ENCODE measurements around the gene TMBIM6. TPM values are rescaled to one million over a fixed set of nuclear protein-coding genes. Genes with fewer than 3 reads are reported as not detected.

The TMBIM6 gene
- polyA plus RNA-seq, 3 donors: 315 to 1,453 (median 1,396) TPM

DNA sequence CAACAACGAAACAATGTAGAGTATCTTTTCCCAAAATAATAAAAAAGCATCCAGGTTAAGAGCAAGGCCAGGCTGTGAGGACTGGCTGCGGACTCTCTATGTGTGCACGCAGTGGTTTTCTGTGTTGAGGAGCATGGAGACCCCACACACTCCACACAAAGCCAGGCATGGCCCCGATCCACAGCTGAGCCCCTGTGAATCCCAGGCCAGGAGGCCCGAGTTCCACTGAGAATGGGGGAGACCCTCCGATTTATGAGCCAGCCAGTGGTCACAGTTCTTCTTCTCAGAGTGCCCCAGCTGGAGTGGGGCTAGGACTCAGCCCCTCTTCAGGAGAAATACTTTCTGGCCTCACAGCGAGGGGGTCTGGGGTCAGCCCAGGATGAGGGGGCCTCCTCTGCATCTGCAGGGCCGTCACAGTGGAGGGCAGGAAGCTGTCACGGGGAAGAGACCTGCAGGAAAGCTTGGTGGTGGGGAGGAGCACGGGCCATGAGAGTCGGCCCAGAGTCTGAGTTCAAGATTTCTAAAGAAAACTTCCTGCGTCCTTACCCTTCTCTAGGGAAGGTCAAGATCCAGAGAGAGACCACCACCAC is 66.7 kb downstream of the TMBIM6 start:
- Histone ChIP-seq H2AFZ (ENCODE audit: insufficient read depth, low read depth, low read length, poor library complexity, severe bottlenecking) (no peak overlapping the region), H3K4me2 (replicated peaks; ENCODE audit: extremely low read depth, low read length, poor library complexity, severe bottlenecking) (no peak overlapping the region), H3K4me1 (ENCODE audit: control insufficient read depth in 1 of 2, insufficient read depth in 2 of 2, low read length in 2 of 2) (peaks cover 0 to 3% of the 10 kb centered on the region in 2 donors), H3K27ac (ENCODE audit: low read depth in 1 of 2, low read length in 2 of 2) (no peak overlapping the region), H3K79me2 (ENCODE audit: insufficient read depth, low read length) (peaks cover 29% of the 10 kb centered on the region), H3K9me3 (replicated peaks in 1 of 2; ENCODE audit: control insufficient read depth in 1 of 2, insufficient read depth in 1 of 2, low read length in 2 of 2) (no peaks in the 10 kb centered on the region), H3K27me3 (ENCODE audit: control insufficient read depth in 2 of 2, insufficient read depth in 2 of 2, low read length in 2 of 2) (no peaks in the 10 kb centered on the region), H4K20me1 (ENCODE audit: insufficient read depth, low read length) (peaks cover 100% of the 10 kb centered on the region), H3K9ac (ENCODE audit: insufficient read depth, low read length, poor library complexity, severe bottlenecking) (no peak overlapping the region), H3K4me3 (replicated peaks in 1 of 3; ENCODE audit: low read depth in 2 of 3, low read length in 3 of 3) (no peak overlapping the region), H3K36me3 (replicated peaks in 1 of 2; ENCODE audit: control insufficient read depth in 1 of 2, insufficient read depth in 2 of 2, low read length in 2 of 2) (peaks cover 40 to 58% of the 10 kb centered on the region in 2 donors)
- TF ChIP-seq, protein P1, sequence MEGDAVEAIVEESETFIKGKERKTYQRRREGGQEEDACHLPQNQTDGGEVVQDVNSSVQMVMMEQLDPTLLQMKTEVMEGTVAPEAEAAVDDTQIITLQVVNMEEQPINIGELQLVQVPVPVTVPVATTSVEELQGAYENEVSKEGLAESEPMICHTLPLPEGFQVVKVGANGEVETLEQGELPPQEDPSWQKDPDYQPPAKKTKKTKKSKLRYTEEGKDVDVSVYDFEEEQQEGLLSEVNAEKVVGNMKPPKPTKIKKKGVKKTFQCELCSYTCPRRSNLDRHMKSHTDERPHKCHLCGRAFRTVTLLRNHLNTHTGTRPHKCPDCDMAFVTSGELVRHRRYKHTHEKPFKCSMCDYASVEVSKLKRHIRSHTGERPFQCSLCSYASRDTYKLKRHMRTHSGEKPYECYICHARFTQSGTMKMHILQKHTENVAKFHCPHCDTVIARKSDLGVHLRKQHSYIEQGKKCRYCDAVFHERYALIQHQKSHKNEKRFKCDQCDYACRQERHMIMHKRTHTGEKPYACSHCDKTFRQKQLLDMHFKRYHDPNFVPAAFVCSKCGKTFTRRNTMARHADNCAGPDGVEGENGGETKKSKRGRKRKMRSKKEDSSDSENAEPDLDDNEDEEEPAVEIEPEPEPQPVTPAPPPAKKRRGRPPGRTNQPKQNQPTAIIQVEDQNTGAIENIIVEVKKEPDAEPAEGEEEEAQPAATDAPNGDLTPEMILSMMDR (IDR thresholded peaks at IDR 0.05): no peak
- no peaks in the 10 kb centered on the region for H3K27me3 Mint-ChIP-seq (ENCODE audit: low read depth in 3 of 3)
- H3K36me3 Mint-ChIP-seq: peaks cover 56 to 57% of the 10 kb centered on the region in 2 donors
- intact Hi-C loops (cut with micrococcal nuclease): no loop called here
- H3K9me3 Mint-ChIP-seq: no peaks in the 10 kb centered on the region
- H3K4me1 Mint-ChIP-seq: peaks cover 15% of the 10 kb centered on the region
- 100% methylated on average over 5 of the region's 12 CpGs for WGBS (ENCODE audit: insufficient coverage)
- H3K27ac Mint-ChIP-seq: peak overlapping the region in 1 of 7 donors; percentile 50
- no peak for DNase-seq
- no peak overlapping the region for H3K4me3 Mint-ChIP-seq

DNA sequence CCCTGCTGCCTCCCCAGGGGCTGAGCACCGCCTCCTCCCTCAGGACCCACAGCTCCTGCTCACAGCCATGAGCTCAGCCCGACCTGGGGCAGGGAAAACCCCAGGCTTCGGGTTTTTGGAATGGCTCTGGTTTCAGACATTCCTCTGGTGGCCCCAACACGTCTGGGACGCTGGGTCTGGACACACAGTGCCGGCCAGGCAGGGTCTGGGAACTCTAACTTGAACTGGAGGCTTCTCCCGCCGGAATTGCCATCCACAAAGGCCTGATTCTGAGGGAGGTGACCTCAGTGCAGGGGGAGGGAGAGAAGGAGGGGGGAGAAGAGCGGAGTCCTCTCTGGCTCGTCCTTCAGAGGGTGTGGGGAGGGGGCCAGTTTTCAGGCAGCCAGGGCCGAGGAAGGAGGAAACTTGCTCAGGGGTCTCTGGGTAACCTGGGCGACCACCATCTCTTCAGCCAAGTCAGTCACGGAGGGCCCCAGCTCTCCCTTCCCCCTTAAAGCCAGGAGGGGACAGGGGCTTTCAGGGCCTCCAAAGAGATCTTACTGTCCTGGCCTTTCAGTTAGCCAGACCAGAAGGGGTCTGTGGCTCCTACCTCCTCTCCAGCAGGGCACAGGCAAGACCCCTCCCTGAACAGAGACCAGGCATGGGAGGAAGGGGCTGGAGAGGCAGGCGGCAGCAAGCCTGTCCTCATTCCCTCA is 67.5 kb downstream of the TMBIM6 start:
- peaks cover 29% of the 10 kb centered on the region for H3K79me2 ChIP-seq (ENCODE audit: insufficient read depth, low read length)
- peaks cover 54 to 56% of the 10 kb centered on the region in 2 donors for H3K36me3 Mint-ChIP-seq
- H3K4me1 ChIP-seq (ENCODE audit: control insufficient read depth in 1 of 2, insufficient read depth in 2 of 2, low read length in 2 of 2): peaks cover 0 to 3% of the 10 kb centered on the region in 2 donors

More for the DNA sequence above, 67.5 kb downstream of the TMBIM6 start:
- no peak overlapping the region for H3K4me3 Mint-ChIP-seq
- Histone ChIP-seq H3K4me3 (replicated peaks in 1 of 3; ENCODE audit: low read depth in 2 of 3, low read length in 3 of 3) (no peak overlapping the region), H3K4me2 (replicated peaks; ENCODE audit: extremely low read depth, low read length, poor library complexity, severe bottlenecking) (no peak overlapping the region), H2AFZ (ENCODE audit: insufficient read depth, low read depth, low read length, poor library complexity, severe bottlenecking) (no peak overlapping the region), H3K9me3 (replicated peaks in 1 of 2; ENCODE audit: control insufficient read depth in 1 of 2, insufficient read depth in 1 of 2, low read length in 2 of 2) (no peaks in the 10 kb centered on the region), H3K27ac (ENCODE audit: low read depth in 1 of 2, low read length in 2 of 2) (no peak overlapping the region), H3K36me3 (replicated peaks in 1 of 2; ENCODE audit: control insufficient read depth in 1 of 2, insufficient read depth in 2 of 2, low read length in 2 of 2) (peaks cover 32 to 54% of the 10 kb centered on the region in 2 donors), H4K20me1 (ENCODE audit: insufficient read depth, low read length) (peaks cover 100% of the 10 kb centered on the region), H3K27me3 (ENCODE audit: control insufficient read depth in 2 of 2, insufficient read depth in 2 of 2, low read length in 2 of 2) (no peaks in the 10 kb centered on the region), H3K9ac (ENCODE audit: insufficient read depth, low read length, poor library complexity, severe bottlenecking) (peak overlapping the region; percentile 4)
- H3K27ac Mint-ChIP-seq: peak overlapping the region in 3 of 7 donors; percentile 35 to 66 (median 46)
- TF ChIP-seq, protein P1 (IDR thresholded peaks at IDR 0.05): no peak
- no peaks in the 10 kb centered on the region for H3K27me3 Mint-ChIP-seq (ENCODE audit: low read depth in 3 of 3)
- peaks cover 15% of the 10 kb centered on the region for H3K4me1 Mint-ChIP-seq
- whole genome bisulfite sequencing (ENCODE audit: insufficient coverage): 86% methylated on average over 8 of the region's 14 CpGs
- intact Hi-C loops (cut with micrococcal nuclease): no loop called here
- no peaks in the 10 kb centered on the region for H3K9me3 Mint-ChIP-seq
- no peak for DNase-seq

All from CD14-positive monocyte (primary cell).